Right atrium auricular region (tissue), 2 donors: ENCODE data around the gene NPM3. TPM values are rescaled to one million over a fixed set of nuclear protein-coding genes. Genes with fewer than 3 reads are reported as not detected.

ENCODE experiments used
- DNase-seq: peaks from one replicate; pipeline ENCODE4 v3.0.0-alpha.2; 2019; ENCODE audit warnings: low spot score
- H3K27ac ChIP-seq, 2 donors: fragments of 200-600 bp; sonication (generic); 1 replicate in 1 of 2; 2 replicates in 1 of 2; pipeline ENCODE4 v1.5.1; 2016 to 2019
- H3K27me3 ChIP-seq, 2 donors: fragments of 200-600 bp; sonication (generic); one replicate each; pipeline versions ENCODE4 v1.5.1 to v1.6.0; 2017 to 2019
- H3K36me3 ChIP-seq: fragments of 200-600 bp; sonication (generic); one replicate; pipeline ENCODE4 v1.5.1; 2016
- H3K4me1 ChIP-seq, 2 donors: fragments of 200-600 bp; sonication (generic); one replicate each; pipeline versions ENCODE4 v1.5.1 to v1.6.0; 2017 to 2019
- H3K4me3 ChIP-seq, 2 donors: fragments of 200-600 bp; sonication (generic); 1 replicate in 1 of 2; 2 replicates in 1 of 2; pipeline ENCODE4 v1.5.1; 2017 to 2019; ENCODE audit warnings: mild to moderate bottlenecking in 1 of 2, moderate library complexity in 1 of 2
- H3K9me3 ChIP-seq, 2 donors: fragments of 200-600 bp; sonication (generic); one replicate each; pipeline ENCODE4 v1.5.1; 2019
- total RNA-seq, 2 donors: library from RNA; depleted of rRNA; stranded (reverse); fragments of >200 nt; gene quantifications; one replicate each; pipeline ENCODE4 v1.1.0, GENCODE V29; 2016
- TF ChIP-seq, protein P1 (sequence below), 2 donors: fragments of 200-600 bp; sonication (generic); IDR thresholded peaks; one replicate each; pipeline ENCODE4 v1.5.1; 2019; ENCODE audit warnings: antibody characterized with exemption in 2 of 2

Gene NPM3
- total RNA-seq, 2 donors from 2014 or later, result 6.2 to 14.7 TPM

DNA sequence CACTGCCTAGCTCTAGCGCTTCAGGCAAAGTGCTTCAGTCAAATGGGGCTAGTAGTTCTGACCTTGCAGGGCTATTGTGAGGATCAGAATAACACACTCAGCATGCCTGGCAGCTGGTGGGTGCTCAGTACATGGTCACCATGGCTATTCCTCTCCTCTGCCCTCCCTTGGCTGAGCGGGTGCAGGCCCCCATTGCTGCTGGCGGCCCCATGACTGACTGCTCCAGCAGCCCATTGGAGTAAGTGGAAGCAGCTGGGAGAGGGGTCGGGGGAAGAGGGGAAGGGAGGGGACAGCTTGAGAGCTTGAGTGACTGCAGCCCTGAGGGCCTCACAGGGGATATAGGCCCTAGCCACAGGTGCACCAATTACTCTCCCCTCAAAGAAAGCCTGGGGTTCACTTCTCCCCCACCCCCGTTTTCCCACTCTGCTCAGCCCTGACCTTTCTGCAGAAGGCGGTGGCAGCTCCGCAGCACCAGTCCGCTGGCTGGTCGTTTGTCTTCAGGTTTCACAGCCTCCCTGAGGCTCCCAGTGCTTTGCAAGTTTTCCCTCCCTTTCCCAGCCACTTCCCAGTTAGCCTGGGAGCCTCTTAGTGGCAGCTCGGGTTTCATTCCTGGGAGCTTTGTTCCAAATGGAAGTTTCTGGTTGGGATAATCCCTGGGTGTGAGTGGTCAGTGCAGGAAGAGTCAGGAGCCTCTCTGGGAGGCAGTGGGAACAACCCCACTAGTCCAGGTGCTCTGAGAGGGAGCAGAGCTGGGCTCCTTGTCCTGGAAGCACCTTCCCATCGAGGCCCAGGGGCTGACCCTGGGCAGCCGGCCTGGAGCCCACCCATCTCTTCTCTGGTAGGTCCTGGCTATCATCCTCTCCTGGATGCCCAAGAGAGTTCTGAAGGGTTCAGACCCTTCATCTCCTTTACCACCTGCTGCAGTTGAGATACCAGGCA lies 23.7 kb downstream of the NPM3 start:
- no peak for DNase-seq
- H3K36me3 ChIP-seq, result no peaks in the 10 kb centered on the region
- H3K4me1 ChIP-seq, result no peaks in the 10 kb centered on the region
- TF ChIP-seq, protein P1, sequence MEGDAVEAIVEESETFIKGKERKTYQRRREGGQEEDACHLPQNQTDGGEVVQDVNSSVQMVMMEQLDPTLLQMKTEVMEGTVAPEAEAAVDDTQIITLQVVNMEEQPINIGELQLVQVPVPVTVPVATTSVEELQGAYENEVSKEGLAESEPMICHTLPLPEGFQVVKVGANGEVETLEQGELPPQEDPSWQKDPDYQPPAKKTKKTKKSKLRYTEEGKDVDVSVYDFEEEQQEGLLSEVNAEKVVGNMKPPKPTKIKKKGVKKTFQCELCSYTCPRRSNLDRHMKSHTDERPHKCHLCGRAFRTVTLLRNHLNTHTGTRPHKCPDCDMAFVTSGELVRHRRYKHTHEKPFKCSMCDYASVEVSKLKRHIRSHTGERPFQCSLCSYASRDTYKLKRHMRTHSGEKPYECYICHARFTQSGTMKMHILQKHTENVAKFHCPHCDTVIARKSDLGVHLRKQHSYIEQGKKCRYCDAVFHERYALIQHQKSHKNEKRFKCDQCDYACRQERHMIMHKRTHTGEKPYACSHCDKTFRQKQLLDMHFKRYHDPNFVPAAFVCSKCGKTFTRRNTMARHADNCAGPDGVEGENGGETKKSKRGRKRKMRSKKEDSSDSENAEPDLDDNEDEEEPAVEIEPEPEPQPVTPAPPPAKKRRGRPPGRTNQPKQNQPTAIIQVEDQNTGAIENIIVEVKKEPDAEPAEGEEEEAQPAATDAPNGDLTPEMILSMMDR (IDR thresholded peaks at IDR 0.05), result no peak
- H3K9me3 ChIP-seq, result no peaks in the 10 kb centered on the region
- H3K27me3 ChIP-seq, result no peaks in the 10 kb centered on the region
- no peak overlapping the region for H3K4me3 ChIP-seq
- H3K27ac ChIP-seq, result no peak overlapping the region

DNA sequence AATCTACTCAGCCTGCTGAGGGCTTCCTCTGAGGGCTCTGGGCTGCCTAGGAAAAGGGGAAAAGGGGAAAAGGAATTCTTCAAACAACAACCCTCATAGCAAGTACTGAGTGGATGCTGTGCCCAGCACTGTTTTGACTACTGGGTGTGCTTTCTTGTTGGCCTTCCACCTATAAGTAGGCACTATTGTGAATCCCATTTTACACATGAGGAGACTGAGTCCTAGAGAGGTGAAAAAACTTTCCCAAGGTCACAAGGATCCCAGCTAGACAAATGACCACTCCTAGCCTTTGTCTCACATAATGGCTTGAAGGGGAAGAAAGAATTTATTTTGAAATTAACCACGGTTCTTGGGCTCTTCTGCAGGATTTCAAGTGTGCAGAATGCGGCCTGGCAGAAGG lies 24.4 kb downstream of the NPM3 start:
- Histone ChIP-seq H3K27me3 (no peaks in the 10 kb centered on the region), H3K36me3 (no peaks in the 10 kb centered on the region), H3K4me1 (no peaks in the 10 kb centered on the region), H3K4me3 (no peak overlapping the region), H3K9me3 (no peaks in the 10 kb centered on the region), H3K27ac (no peak overlapping the region)
- no peak for DNase-seq
- TF ChIP-seq, protein P1 (IDR thresholded peaks at IDR 0.05), result no peak

DNA sequence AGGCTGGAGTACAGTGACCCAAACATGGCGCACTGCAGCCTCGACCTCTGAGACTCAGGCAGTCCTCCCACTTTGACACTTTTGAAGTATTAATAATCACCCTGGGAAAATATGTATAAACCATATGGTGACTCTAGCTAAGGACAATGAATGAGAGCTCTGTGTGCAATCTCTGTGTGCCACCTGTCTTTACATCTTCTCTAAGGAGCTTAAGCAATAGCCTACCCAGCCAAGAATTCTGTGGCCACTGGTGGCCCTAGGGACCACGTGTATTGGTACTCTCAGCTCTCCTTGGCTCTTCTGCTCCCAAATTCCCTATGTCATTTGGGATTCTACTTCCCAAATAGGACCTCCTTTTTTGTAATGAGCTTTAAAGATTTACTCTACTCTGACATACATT lies 31.0 kb downstream of the NPM3 start:
- H3K27ac ChIP-seq, result no peak overlapping the region
- H3K36me3 ChIP-seq, result no peaks in the 10 kb centered on the region
- no peaks in the 10 kb centered on the region for H3K9me3 ChIP-seq
- H3K4me3 ChIP-seq, result no peak overlapping the region
- TF ChIP-seq, protein P1 (IDR thresholded peaks at IDR 0.05), result no peak
- H3K4me1 ChIP-seq, result no peaks in the 10 kb centered on the region
- DNase-seq, result no peak
- H3K27me3 ChIP-seq, result no peaks in the 10 kb centered on the region

DNA sequence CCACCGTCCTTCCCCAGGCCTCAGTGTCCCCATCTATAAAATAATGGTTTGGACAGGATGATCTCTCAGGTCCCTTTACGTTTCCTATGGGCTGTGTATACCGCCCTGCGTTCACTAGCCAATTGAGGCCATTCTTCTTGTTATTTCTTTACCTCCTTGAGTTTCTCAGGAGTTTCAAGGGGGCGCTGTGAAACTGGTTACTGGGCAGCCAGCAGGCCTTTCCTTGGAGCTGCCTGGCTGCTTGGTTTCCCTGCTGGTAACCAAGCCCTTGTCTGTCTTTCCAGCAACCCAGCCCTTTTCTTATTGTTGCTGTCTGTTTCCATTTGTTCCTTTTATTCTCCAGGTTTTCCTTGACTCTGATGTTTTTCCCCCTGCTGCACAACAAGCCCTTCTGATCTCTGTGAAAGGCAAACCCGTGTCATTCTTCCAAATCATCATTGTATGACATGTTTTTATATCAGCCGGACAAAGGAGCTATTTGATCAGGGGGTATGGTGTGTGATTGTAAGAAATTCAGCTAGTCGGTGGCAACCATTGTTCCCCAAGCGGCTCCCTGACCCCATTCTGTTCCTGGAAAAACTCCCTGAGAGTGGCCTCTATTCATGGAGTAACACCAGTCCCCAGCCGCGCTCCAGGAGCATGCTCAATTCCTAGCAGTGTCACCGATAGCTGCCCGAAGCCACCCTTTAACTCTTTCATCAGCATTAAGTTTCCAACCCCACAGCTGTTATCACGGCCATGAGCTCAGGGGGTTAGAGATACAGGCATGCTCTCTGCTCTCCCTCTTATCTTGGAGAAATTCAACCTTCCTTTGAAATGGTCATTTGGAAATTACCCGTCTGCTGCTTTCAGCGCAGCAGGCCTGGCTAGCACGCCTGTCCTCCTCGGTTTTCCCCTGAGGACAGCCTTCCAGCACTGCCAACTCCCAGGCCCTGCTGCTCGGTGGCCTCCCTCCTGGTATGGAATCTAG lies 33.9 kb downstream of the NPM3 start:
- no peak for DNase-seq
- H3K9me3 ChIP-seq, result no peaks in the 10 kb centered on the region
- no peak overlapping the region for H3K4me3 ChIP-seq
- H3K4me1 ChIP-seq, result no peaks in the 10 kb centered on the region
- H3K36me3 ChIP-seq, result no peaks in the 10 kb centered on the region
- H3K27ac ChIP-seq, result no peak overlapping the region
- TF ChIP-seq, protein P1 (IDR thresholded peaks at IDR 0.05), result no peak
- no peaks in the 10 kb centered on the region for H3K27me3 ChIP-seq

DNA sequence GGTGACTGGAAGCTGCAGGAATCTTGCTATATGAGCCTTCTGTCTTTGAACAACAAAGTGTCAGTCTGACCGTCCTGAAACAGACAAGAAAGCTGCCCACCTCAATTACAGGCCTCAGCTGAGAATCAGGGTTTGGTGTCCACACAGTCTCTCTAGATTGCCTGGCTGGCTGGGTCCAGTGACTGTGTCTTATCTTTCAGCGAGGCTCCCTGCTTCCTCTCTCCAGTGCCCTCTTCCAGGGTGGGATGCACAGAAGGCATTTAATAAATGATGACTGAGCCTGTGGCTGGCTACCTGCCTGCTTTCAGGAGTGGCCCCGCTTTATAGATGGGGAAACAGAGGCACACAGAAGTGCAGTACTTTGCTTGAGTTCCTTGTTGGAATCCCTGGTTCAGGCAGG lies 34.8 kb downstream of the NPM3 start:
- Histone ChIP-seq H3K4me1 (no peaks in the 10 kb centered on the region), H3K36me3 (no peaks in the 10 kb centered on the region), H3K9me3 (no peaks in the 10 kb centered on the region), H3K27ac (no peak overlapping the region), H3K4me3 (no peak overlapping the region), H3K27me3 (no peaks in the 10 kb centered on the region)
- TF ChIP-seq, protein P1 (IDR thresholded peaks at IDR 0.05), result no peak
- no peak for DNase-seq
